ENCODE data around the gene MBD3.
"Not testable (repeated sequence)": the region's sequence is repeated elsewhere in the genome, so short reads cannot be mapped to it uniquely, and the experiment has no call there.

MBD3 gene

GRCh38 chr19:1568320-1569019 is 24.2 kb downstream of the MBD3 start, which contains the start of gene MEX3D:
Gene MEX3D, minus strand, starts transcription at chr19:1568325. Its CDS starts 267 bp downstream, at chr19:1568058.
- peak; percentile 74 for DNase-seq

GRCh38 chr19:1567848-1568227 is 24.8 kb downstream of the MBD3 start:
- no peak for DNase-seq

- no peak for DNase-seq
Observed at GRCh38 chr19:1567116-1567847, 25.4 kb downstream of the MBD3 start.

GRCh38 chr19:1566392-1567115 is 26.1 kb downstream of the MBD3 start:
- DNase-seq: no peak

- DNase-seq: no peak
Observed at GRCh38 chr19:1563251-1563650, 29.4 kb downstream of the MBD3 start.

- no peak for DNase-seq
Observed at GRCh38 chr19:1561236-1561842, 31.3 kb downstream of the MBD3 start.

GRCh38 chr19:1560286-1560882 is 32.3 kb downstream of the MBD3 start:
- no peak for DNase-seq

- DNase-seq: no peak
Observed at GRCh38 chr19:1558552-1558951, 34.1 kb downstream of the MBD3 start.

- no peak for DNase-seq
Observed at GRCh38 chr19:1556390-1557070, 36.1 kb downstream of the MBD3 start.

- no peak for DNase-seq
Observed at GRCh38 chr19:1555487-1556389, 36.9 kb downstream of the MBD3 start.

GRCh38 chr19:1554968-1555367 is 37.7 kb downstream of the MBD3 start:
- DNase-seq: no peak

GRCh38 chr19:1553415-1553814 is 39.2 kb downstream of the MBD3 start:
- no peak for DNase-seq

GRCh38 chr19:1551068-1552040 is 41.3 kb downstream of the MBD3 start:
- DNase-seq: no peak

- no peak for DNase-seq
Observed at GRCh38 chr19:1549332-1549945, 43.2 kb downstream of the MBD3 start.

GRCh38 chr19:1540365-1540925 is 52.2 kb downstream of the MBD3 start:
- no peak for DNase-seq

GRCh38 chr19:1539749-1540148 is 52.9 kb downstream of the MBD3 start:
- DNase-seq: not testable (repeated sequence)

- no peak for DNase-seq
Observed at GRCh38 chr19:1538978-1539377, 53.7 kb downstream of the MBD3 start.

GRCh38 chr19:1535699-1536098 is 57.0 kb downstream of the MBD3 start:
- not testable (repeated sequence) for DNase-seq

- DNase-seq: no peak
Observed at GRCh38 chr19:1534972-1535371, 57.7 kb downstream of the MBD3 start.

All from effector CD4-positive, alpha-beta T cell (primary cell).